OCI-LY7 (cell line): ENCODE data around the gene GALK1. TPM values are rescaled to one million over a fixed set of nuclear protein-coding genes. Genes with fewer than 3 reads are reported as not detected.

Source experiments
- BruUV-seq: library from RNA; stranded (reverse); fragments of 400-500 nt; replicated peaks from 2 replicates; lab custom pipeline; 2021; lab: Mats Ljungman, UMichigan
- CTCF ChIA-PET: fragments of 300-600 bp; sonication (Branson Sonifier 250); formaldehyde crosslinking; loops from one replicate; lab custom pipeline; 2022; ENCODE audit warnings: antibody characterized with exemption; ENCODE audit not compliant: unreplicated experiment; lab: Charles Lee
- POLR2A ChIA-PET: fragments of 300-600 bp; sonication (Branson Sonifier 250); formaldehyde crosslinking; loops from one replicate; lab custom pipeline; 2022; ENCODE audit warnings: antibody characterized with exemption; lab: Charles Lee
- DNase-seq: peaks from one replicate; pipeline ENCODE4 v3.0.0-alpha.2; 2015; ENCODE audit warnings: low spot score
- H2AFZ ChIP-seq: fragments of 200-600 bp; sonication (generic), shearing (Covaris generic); 2 replicates; pipeline ENCODE4 v1.6.1; 2014; ENCODE audit warnings: mild to moderate bottlenecking, antibody characterized with exemption, low read length, moderate library complexity
- H3K27ac ChIP-seq: fragments of 200-600 bp; sonication (generic); 2 replicates; pipeline ENCODE4 v1.5.1; 2014; ENCODE audit warnings: mixed run types, low read depth, mild to moderate bottlenecking, moderate library complexity, low read length, inconsistent platforms; ENCODE audit not compliant: poor library complexity, severe bottlenecking
- H3K36me3 ChIP-seq: fragments of 200-600 bp; sonication (generic); 2 replicates; pipeline ENCODE4 v1.6.1; 2014; ENCODE audit warnings: mild to moderate bottlenecking, antibody characterized with exemption, low read length, moderate library complexity, mixed read lengths; ENCODE audit not compliant: insufficient read depth
- H3K4me1 ChIP-seq: fragments of 200-600 bp; sonication (generic); 2 replicates; pipeline ENCODE4 v1.5.1; 2014; ENCODE audit warnings: mild to moderate bottlenecking, low read length; ENCODE audit not compliant: insufficient read depth, poor library complexity, severe bottlenecking
- H3K4me2 ChIP-seq: fragments of 200-600 bp; sonication (generic); 2 replicates; pipeline ENCODE4 v1.6.1; 2014; ENCODE audit warnings: mild to moderate bottlenecking, low read length
- H3K4me3 ChIP-seq: fragments of 200-600 bp; sonication (generic); 2 replicates; pipeline ENCODE4 v1.5.1; 2014; ENCODE audit warnings: mild to moderate bottlenecking, low read depth, low read length; ENCODE audit not compliant: poor library complexity, severe bottlenecking
- H3K79me2 ChIP-seq: fragments of 200-600 bp; sonication (generic); 2 replicates; pipeline ENCODE4 v1.6.1; 2016; ENCODE audit warnings: low read depth, mild to moderate bottlenecking, low read length, moderate library complexity, mixed read lengths; ENCODE audit not compliant: insufficient read depth
- H3K9me2 ChIP-seq: fragments of 200-600 bp; sonication (generic); 2 replicates; pipeline ENCODE4 v1.6.1; 2016; ENCODE audit warnings: mild to moderate bottlenecking, low read length, mixed read lengths; ENCODE audit not compliant: insufficient read depth
- H3K9me3 ChIP-seq: fragments of 200-600 bp; sonication (generic); 2 replicates; pipeline ENCODE4 v1.6.1; 2014; ENCODE audit warnings: mild to moderate bottlenecking, mixed run types, low read length, mixed read lengths
- H4K20me1 ChIP-seq: fragments of 200-600 bp; sonication (generic); 2 replicates; pipeline ENCODE4 v1.6.1; 2014; ENCODE audit warnings: mild to moderate bottlenecking, antibody characterized with exemption, low read length, moderate library complexity, mixed read lengths; ENCODE audit not compliant: insufficient read depth
- EZH2phosphoT487 ChIP-seq: fragments of 200-600 bp; sonication (generic); IDR thresholded peaks from 2 replicates; pipeline ENCODE4 v1.6.1; 2018; ENCODE audit warnings: low read depth, borderline replicate concordance, mild to moderate bottlenecking, mixed run types, antibody characterized with exemption, low read length, moderate library complexity, mixed read lengths
- intact Hi-C: fragments of 100-400 bp; cut with micrococcal nuclease; formaldehyde crosslinking; loops from one replicate; pipeline ENCODE4 v1.10.0; 2022; ENCODE audit not compliant: unreplicated experiment
- total RNA-seq, 2 experiments: library from RNA; depleted of rRNA in 1 of 2; stranded (reverse); fragments of >200 nt in 1 of 2; shearing (Covaris generic) in 1 of 2; gene quantifications; 2 replicates each; pipeline ENCODE4 v1.2.3, GENCODE V29; 2014 to 2022
- TF ChIP-seq, protein P1 (sequence below): fragments of 200-600 bp; sonication (generic); conservative IDR thresholded peaks from 2 replicates; pipeline ENCODE4 v1.5.1; 2014; ENCODE audit warnings: mild to moderate bottlenecking, antibody characterized with exemption, low read length, moderate library complexity, mixed read lengths

Gene GALK1
- total RNA-seq, 2 experiments from 2014 or later = 74.8 to 99.4 TPM

DNA sequence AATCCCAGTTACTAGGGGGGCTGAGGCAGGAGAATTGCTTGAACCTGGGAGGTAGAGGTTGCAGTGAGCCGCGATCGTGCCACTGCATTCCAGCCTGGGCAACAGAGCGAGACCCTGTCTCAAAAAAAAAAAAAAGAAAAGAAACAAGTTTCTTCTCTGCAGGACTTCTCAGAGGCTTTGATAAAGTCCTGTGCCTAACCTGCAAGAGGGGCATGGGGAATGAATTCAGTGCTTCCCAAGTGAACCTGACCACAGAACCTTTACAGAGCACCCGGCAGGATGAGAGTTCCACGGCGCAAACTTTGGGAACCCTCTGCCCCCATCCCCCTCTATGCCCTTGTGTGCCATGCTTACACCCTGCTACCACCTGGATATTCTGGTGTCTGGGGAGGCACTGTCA, 25.8 kb downstream of the GALK1 start:
- ChIA-PET CTCF (interaction anchor here (1.9 to 2.1 kb wide), 3 partner anchors 9 to 14 kb away, joined by 12 to 19 read pairs (median 16); no protein-coding TSS in a partner anchor), POLR2A (interaction anchor here (1.6 to 1.7 kb wide), 2 partner anchors 11 to 50 kb away, joined by 4 to 8 read pairs; no protein-coding TSS in a partner anchor)
- Histone ChIP-seq H3K9me2 (no peaks in the 10 kb centered on the region), H3K36me3 (no peaks in the 10 kb centered on the region), H2AFZ (no peak overlapping the region), H3K4me1 (peaks cover 23% of the 10 kb centered on the region), H3K9me3 (no peaks in the 10 kb centered on the region), H3K4me3 (no peak overlapping the region), H4K20me1 (no peaks in the 10 kb centered on the region), H3K4me2 (no peak overlapping the region), H3K79me2 (no peaks in the 10 kb centered on the region), H3K27ac (no peak overlapping the region)
- intact Hi-C loops = no loop called here
- no peak for TF ChIP-seq EZH2phosphoT487
- TF ChIP-seq, protein P1, sequence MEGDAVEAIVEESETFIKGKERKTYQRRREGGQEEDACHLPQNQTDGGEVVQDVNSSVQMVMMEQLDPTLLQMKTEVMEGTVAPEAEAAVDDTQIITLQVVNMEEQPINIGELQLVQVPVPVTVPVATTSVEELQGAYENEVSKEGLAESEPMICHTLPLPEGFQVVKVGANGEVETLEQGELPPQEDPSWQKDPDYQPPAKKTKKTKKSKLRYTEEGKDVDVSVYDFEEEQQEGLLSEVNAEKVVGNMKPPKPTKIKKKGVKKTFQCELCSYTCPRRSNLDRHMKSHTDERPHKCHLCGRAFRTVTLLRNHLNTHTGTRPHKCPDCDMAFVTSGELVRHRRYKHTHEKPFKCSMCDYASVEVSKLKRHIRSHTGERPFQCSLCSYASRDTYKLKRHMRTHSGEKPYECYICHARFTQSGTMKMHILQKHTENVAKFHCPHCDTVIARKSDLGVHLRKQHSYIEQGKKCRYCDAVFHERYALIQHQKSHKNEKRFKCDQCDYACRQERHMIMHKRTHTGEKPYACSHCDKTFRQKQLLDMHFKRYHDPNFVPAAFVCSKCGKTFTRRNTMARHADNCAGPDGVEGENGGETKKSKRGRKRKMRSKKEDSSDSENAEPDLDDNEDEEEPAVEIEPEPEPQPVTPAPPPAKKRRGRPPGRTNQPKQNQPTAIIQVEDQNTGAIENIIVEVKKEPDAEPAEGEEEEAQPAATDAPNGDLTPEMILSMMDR = no peak
- BruUV-seq = no TSS peak
- DNase-seq = no peak

DNA sequence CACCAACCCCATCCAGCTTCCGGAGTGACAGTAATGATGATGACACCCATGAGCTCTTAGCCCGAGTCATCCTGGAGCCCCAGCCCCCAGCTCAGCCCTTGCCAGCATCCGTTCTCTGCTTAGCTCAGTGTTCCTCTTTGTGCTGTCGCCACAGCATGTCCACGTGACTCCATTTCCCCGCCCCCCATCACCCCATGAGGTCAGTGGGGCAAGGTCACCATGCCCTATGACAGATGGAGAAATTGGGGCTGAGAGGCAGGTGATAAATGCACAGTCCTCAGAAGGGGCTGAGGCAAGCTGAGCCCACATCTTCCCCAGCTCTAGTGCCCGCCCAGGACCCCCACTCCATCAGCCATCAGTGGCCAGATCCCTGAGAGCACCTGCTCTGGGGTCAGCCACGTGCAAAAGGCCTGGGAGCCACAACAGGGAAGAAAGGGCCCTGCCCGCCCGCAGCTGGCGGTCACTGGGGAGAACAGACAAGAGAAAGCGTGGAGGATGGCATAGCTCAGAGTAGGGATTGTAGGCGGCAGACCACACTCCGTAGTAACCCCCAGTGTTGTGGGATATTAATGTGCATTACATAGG, 26.7 kb downstream of the GALK1 start:
- ChIA-PET POLR2A (interaction anchor here (0.6 to 1.7 kb wide), 25 partner anchors 9 to 523 kb away, joined by 3 to 13 read pairs (median 4); partner anchors contain the start of genes RECQL5, SAP30BP and SMIM5), CTCF (interaction anchor here (0.5 to 2.1 kb wide), 16 partner anchors 7 to 647 kb away, joined by 3 to 19 read pairs (median 4); partner anchors contain the start of genes EXOC7, ITGB4 and SMIM5)
- Histone ChIP-seq H3K4me2 (peak overlapping the region; percentile 17), H3K9me2 (no peaks in the 10 kb centered on the region), H3K4me1 (peaks cover 23% of the 10 kb centered on the region), H3K27ac (peak overlapping the region; percentile 15), H3K36me3 (no peaks in the 10 kb centered on the region), H4K20me1 (no peaks in the 10 kb centered on the region), H3K9me3 (no peaks in the 10 kb centered on the region), H3K79me2 (no peaks in the 10 kb centered on the region), H3K4me3 (peak overlapping the region; percentile 20), H2AFZ (peak overlapping the region; percentile 50; the same call in 1 of the 2 replicates)
- TF ChIP-seq, protein P1 = no peak
- no peak for TF ChIP-seq EZH2phosphoT487
- intact Hi-C loops = no loop called here
- peak; percentile 80 for DNase-seq
- no TSS peak for BruUV-seq
